ENCODE measurements around the gene OCSTAMP.

The OCSTAMP gene

GRCh38 chr20:46519471-46520068, 30.9 kb downstream of the OCSTAMP start:
- DNase-seq (ENCODE audit: low spot score) = no peak

DNA sequence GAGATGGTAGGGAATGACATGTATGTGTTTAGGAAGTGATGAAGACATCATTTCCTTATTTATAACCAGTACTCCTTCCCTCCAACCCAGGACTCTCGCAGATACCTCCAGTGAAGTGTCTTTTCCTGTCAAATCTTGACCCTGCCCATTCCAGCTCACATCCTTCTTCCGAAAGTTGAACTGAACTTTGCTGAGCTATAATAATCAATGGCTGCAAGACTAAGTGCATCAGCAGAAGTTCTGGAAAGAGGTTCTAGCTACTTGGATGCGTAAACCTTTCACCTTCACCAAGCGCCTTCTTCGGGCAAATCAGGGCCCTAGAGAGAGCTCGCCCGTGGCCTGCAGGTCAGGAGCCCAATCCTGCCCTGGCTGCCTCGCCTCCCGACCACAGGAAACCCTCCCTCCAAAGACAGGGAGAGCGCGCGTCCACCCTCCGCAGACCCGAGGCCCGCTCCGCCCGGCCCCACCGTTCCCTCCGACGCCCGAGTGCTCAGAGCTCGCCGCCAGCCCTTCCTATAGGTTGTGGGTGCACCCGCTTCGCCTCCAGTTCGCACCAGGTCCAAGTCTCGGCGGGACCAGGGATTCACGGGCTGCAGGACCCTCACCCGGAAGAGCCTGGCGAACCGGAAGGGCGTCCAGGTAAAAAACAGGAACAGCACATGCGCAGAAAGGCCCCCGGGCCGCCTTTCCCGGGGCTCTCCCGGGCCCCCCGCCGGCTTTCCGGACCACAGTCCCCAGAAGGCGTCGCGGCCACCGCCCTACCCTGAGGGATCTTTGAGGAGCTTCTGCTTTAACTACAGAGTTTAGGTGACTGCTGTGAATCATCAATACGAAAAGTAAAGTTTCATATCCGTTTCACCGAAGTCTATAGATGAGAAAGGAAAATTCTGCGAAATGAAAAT, 37.3 kb downstream of the OCSTAMP start, which contains the start of gene ZNF334:
ZNF334 (minus strand) TSS at position 617 of the 902 bp plus-strand sequence. CDS start 1,457 bp downstream, outside the sequence.
- DNase-seq (ENCODE audit: low spot score) = no peak

DNA sequence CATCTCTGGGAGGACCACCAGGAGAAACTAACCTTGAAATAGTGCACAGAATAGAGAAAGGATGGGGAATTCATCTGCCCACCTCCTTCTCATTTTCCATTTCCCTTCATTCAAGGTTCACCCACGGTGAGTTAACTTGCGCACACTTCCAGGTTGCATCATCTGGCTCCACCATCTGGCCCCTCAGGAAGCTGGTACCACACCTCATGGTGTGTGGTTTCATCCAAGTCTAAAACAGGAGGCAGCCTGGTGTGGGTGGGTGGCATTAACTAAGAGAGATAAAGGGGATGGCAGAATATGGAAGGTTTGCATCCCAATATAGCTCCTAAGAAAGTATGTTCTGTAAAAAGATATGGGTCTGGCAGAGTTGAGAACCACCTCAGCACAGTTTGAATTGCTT, 40.9 kb downstream of the OCSTAMP start:
- DNase-seq (ENCODE audit: low spot score) = no peak

GRCh38 chr20:46507760-46508407, 42.6 kb downstream of the OCSTAMP start:
- no peak for DNase-seq (ENCODE audit: low spot score)

- DNase-seq (ENCODE audit: low spot score) = no peak
Measured at GRCh38 chr20:46505506-46505905, 44.9 kb downstream of the OCSTAMP start.

- DNase-seq (ENCODE audit: low spot score) = no peak
Measured at GRCh38 chr20:46501961-46502360, 48.5 kb downstream of the OCSTAMP start.

DNA sequence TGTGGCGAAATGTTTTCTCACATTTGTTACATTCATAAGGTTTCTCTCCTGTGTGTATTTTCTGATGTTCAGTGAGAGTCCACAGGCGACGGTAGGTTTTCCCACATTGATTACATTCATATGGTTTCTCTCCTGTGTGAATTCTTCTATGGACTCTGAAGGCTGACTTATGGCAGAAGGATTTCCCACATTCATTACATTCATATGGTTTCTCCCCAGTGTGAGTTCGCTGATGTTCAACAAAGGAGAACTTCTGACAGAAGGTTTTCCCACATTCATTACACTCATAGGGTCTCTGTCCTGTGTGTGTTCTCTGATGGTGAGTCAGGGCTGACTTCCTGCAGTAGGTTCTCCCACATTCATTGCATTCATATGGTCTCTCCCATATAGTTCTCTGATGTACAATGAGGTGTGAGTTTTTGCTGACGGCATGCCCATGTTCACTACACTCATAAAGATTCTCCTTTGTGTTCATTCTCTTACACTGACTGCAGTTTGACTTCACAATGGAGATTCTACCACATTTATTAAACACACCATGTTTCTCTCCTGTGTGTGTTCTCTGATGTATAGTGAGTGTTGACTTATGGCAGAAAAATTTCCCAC, 49.0 kb downstream of the OCSTAMP start:
- DNase-seq (ENCODE audit: low spot score) = no peak

DNA sequence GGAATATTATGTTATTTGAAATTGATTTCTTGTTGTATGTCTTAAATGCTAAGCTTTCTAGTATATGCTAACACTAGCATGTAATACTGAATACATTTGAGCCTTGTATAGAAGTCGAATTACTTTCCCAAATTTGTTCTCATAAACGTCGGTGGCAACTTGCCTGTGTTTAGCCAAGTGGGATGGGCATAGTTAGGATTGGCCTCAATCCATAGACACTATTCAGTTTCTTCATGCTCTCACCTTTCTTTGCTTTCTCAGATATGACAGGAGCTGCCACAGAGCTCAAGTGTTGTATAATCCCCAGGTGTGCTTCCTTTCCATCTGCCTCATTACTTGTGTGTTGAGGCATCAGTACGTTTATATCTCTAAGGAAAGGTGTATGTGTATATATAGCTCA, 56.4 kb downstream of the OCSTAMP start:
- DNase-seq (ENCODE audit: low spot score) = no peak

DNA sequence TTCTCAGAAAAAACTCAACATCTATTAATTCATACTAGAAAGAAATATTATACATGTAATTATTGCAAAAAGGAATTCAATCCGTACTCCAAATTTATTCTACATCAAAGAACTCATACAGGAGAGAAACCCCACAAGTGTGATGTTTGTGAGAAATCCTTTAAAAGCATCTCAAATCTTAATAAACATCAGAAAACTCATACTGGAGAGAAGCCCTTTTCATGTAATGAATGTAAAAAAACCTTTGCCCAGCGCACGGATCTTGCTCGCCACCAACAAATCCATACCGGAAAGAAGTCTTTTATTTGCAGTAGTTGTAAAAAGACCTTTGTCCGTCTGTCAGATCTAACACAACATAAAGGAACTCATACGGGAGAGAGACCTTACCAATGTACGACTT, 59.1 kb downstream of the OCSTAMP start:
- no peak for DNase-seq (ENCODE audit: low spot score)

Measured in HuH-7.5 (cell line).